SW 1271 (cell line): Measurements from ENCODE around the gene METAP1.
"Not testable (repeated sequence)": the region's sequence is repeated elsewhere in the genome, so short reads cannot be mapped to it uniquely, and the experiment has no call there.

ENCODE experiments used
- DNase-seq, 2 experiments: peaks; one replicate each; lab custom pipeline; 2025; lab: John Stamatoyannopoulos, UW

The METAP1 gene

DNA sequence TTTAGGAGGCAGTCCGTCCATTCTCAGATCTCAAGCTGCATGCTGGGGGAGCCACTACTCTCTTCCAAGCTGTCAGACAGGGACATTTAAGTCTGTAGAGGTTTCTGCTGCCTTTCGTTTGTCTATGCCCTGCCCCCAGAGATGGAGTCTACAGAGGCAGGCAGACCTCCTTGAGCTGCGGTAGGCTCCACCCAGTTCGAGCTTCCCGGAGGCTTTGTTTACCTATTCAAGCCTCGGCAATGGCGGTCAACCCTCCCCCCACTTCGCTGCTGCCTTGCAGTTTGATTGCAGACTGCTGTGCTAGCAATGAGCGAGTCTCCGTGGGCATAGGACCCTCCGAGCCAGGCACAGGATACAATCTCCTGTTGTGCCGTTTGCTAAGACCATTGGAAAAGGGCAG, 103.8 kb downstream of the METAP1 start:
- no peak for DNase-seq

DNA sequence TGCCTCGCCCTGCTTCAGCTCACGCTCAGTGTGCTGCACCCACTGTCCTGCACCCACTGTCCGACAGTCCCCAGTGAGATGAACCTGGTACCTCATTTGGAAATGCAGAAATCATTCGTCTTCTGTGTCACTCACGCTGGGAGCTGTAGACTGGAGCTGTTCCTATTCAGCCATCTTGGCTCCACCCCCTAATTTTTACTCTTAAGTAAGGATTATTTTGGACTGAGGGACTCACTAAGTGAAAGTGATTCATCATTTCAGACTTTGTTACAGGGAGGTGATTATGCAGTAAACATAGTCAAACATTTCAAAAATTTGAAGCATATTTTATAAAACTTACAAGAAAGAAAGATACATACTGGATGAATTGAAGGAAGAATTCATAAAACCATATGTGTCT, 104.3 kb downstream of the METAP1 start:
- DNase-seq = not testable (repeated sequence)

DNA sequence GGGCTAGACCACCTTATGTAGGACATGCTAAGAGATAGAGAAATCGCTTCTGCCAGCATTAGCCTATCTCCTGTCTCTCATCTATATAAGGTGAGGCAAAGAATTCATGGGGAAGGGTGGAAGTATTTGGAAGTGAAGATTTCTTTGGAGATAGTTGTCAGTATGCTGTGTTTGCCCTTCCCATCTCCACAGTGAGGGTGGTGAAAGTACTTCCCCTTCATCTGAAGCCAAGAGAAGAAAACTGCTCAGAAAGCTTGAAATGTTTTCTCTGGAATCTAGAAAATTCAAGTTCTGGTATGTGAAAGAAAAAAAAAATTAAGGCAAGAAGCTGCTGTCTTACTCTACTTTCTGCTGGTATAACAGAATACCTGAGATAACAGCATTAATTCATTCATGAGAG, 105.4 kb downstream of the METAP1 start:
- DNase-seq = no peak

DNA sequence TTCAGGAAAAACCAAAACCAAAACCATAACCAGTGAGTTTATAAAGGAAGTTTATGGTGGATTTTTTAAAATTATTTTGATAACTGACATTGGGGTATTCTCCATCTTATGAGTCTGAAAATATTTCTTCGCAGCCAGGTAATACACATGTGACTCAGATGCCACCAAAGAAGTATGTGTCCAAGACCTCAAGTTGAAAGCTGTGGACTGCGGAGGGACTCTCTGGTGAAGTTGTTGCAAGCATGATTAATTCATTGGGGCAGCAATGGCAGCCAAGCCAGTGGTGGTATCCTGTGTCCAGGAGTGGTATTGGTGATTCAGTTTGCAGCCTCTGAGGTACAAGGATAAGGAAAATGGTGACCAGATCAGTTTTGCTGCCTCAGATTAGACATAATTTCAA, 107.1 kb downstream of the METAP1 start:
- DNase-seq = no peak

DNA sequence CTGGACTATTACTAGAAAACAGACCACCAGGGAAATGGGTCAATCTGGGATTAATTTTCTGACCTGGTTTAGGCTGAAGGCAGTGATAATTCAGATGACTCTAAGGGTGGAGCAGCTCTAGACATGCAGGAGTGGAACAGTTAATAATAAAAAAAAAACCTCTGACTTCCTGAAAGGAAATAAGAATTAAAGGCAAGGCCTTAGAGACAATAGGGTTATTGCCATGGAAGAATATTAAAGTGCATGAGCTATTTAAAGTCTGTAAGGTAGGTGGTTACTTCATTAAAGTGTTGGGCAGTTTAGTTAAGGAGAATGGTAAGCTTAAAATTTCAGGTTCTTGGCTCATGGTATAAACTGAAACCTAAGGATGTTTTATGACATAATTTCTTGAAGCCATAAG, 107.6 kb downstream of the METAP1 start:
- no peak for DNase-seq

DNA sequence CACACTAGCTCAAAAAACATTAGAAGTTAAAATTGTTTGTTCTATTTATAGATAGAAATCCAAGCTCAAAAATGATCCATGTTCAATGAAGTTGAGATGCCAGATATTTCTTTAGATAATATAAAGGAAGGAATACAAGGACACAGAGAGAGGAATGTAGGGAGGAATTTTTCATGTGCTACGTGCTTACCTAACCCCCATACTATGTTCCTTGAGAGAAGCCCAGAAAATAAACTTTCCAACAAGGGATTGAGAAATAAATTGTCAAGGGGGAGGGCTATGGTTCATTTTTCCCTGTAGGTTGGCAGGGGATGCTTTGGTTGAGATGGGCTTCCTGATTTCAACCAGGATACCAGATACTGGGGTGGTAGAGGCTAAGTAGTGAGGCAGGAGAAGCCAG, 108.6 kb downstream of the METAP1 start:
- no peak for DNase-seq

DNA sequence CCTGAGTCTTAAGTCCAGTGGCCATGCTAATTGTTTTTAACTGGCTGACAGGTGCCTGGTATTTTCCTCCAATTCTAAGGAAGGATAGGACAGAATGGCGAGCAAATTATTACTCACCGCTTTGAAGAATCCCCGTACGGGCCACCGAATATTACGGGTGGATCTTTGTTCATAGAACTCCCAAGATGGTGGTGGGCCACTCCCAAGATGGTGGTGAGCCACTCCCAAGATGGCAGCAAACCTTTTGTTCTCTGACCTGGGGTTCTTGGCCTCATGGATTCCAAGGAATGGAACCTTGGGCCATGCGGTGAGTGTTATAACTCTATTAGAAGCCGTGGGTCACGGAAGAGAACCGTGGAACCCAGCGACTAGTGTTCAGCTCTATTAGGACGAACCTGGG, 113.8 kb downstream of the METAP1 start:
- DNase-seq = not testable (repeated sequence)
